HG03457 (cell line): ENCODE measurements around the gene RTP5.

Experiments
- ATAC-seq: cut with Tn5 transposase; IDR thresholded peaks from one replicate; pipeline ENCODE4 v1.9.1; 2021; ENCODE audit warnings: moderate number of reproducible peaks; ENCODE audit not compliant: unreplicated experiment

Gene RTP5

GRCh38 chr2:241885946-241886643 is 16.6 kb downstream of the RTP5 start:
- ATAC-seq = no peak

- no peak for ATAC-seq
Observed at GRCh38 chr2:241886840-241887447, 17.4 kb downstream of the RTP5 start.

GRCh38 chr2:241887806-241888522 is 18.4 kb downstream of the RTP5 start:
- ATAC-seq = no peak

GRCh38 chr2:241888641-241889040 is 19.1 kb downstream of the RTP5 start:
- ATAC-seq = no peak

GRCh38 chr2:241890524-241891235 is 21.2 kb downstream of the RTP5 start:
- ATAC-seq = no peak

- ATAC-seq = no peak
Observed at GRCh38 chr2:241891315-241891987, 21.9 kb downstream of the RTP5 start.

GRCh38 chr2:241891988-241892298 is 22.4 kb downstream of the RTP5 start:
- ATAC-seq = no peak

- ATAC-seq = no peak
Observed at GRCh38 chr2:241892299-241893137, 23.0 kb downstream of the RTP5 start.

- no peak for ATAC-seq
Observed at GRCh38 chr2:241893265-241893664, 23.7 kb downstream of the RTP5 start.

- no peak for ATAC-seq
Observed at GRCh38 chr2:241894056-241894641, 24.6 kb downstream of the RTP5 start.

- no peak for ATAC-seq
Observed at GRCh38 chr2:241894681-241895426, 25.3 kb downstream of the RTP5 start.

GRCh38 chr2:241895427-241895711 is 25.8 kb downstream of the RTP5 start:
- no peak for ATAC-seq

GRCh38 chr2:241895712-241896641 is 26.4 kb downstream of the RTP5 start:
- no peak for ATAC-seq

GRCh38 chr2:241896746-241897201 is 27.2 kb downstream of the RTP5 start:
- ATAC-seq = no peak

GRCh38 chr2:241897231-241897916 is 27.8 kb downstream of the RTP5 start:
- no peak for ATAC-seq

- no peak for ATAC-seq
Observed at GRCh38 chr2:241898463-241899270, 29.1 kb downstream of the RTP5 start.
